Epithelial cell of proximal tubule (primary cell): ENCODE data around the gene EFCAB9. TPM values are rescaled to one million over a fixed set of nuclear protein-coding genes. Genes with fewer than 3 reads are reported as not detected.

Experiments
- total RNA-seq: library from RNA; depleted of rRNA; stranded (reverse); fragments of >200 nt; gene quantifications from 2 replicates; pipeline ENCODE4 v1.2.3, GENCODE V29; 2015

EFCAB9 gene
- total RNA-seq, 1 donor from 2014 or later, result not detected

Other genes starting within 250 kb of the EFCAB9 start
- 41.3 and 42.8 TPM in 2 replicates for gene FBXW11, start 187.5 kb upstream of the EFCAB9 start, total RNA-seq
- gene STK10, start 5.9 kb upstream of the EFCAB9 start, total RNA-seq, result 22.4 and 25.9 TPM in 2 replicates
- gene UBTD2, start 89.6 kb downstream of the EFCAB9 start, total RNA-seq, result 15.1 and 25.2 TPM in 2 replicates